HepG2 (cell line): ENCODE data around the gene MFSD11. TPM values are rescaled to one million over a fixed set of nuclear protein-coding genes. Genes with fewer than 3 reads are reported as not detected.

Source experiments
- BCLAF1 ChIP-seq: fragments of 450-650 bp; IDR thresholded peaks from 2 replicates; pipeline ENCODE4 v1.6.1; 2017; ENCODE audit warnings: mild to moderate bottlenecking
- EP300 ChIP-seq, 3 experiments: sonication (generic) in 1 of 3; formaldehyde crosslinking in 1 of 3; IDR thresholded peaks; 2 replicates each; pipeline versions ENCODE4 v1.5.1 to v1.6.1; 2011 to 2020; ENCODE audit warnings: low read depth in 2 of 3, low read length in 2 of 3, borderline replicate concordance in 1 of 3, improper control_type of control experiment in 1 of 3, mild to moderate bottlenecking in 1 of 3, missing genetic modification reagents in 1 of 3, moderate library complexity in 1 of 3
- ERF ChIP-seq: IDR thresholded peaks from 2 replicates; pipeline ENCODE4 v1.6.1; 2018; ENCODE audit warnings: missing biosample characterization, missing genetic modification reagents
- ETV5 ChIP-seq: IDR thresholded peaks from 2 replicates; pipeline ENCODE4 v1.6.1; 2018; ENCODE audit warnings: missing biosample characterization, missing genetic modification reagents, inconsistent platforms, borderline replicate concordance
- HOMEZ ChIP-seq: IDR thresholded peaks from 2 replicates; pipeline ENCODE4 v1.6.1; 2016; ENCODE audit warnings: low read depth
- RAD21 ChIP-seq: fragments of 450-650 bp; formaldehyde crosslinking; IDR thresholded peaks from 2 replicates; pipeline ENCODE4 v1.5.0; 2020; ENCODE audit warnings: mild to moderate bottlenecking
- RXRB ChIP-seq: IDR thresholded peaks from 2 replicates; pipeline ENCODE4 v1.6.1; 2016; ENCODE audit warnings: borderline replicate concordance, missing genetic modification reagents, missing compliant biosample characterization
- TFAP4 ChIP-seq: sonication (generic); IDR thresholded peaks from 2 replicates; pipeline ENCODE4 v1.6.1; 2016; ENCODE audit warnings: low read depth, borderline replicate concordance
- ZBTB38 ChIP-seq: sonication (generic); formaldehyde crosslinking; IDR thresholded peaks from 2 replicates; pipeline ENCODE4 v1.5.1; 2020; ENCODE audit warnings: mild to moderate bottlenecking, missing genetic modification reagents
- polyA plus RNA-seq, 8 experiments: library from polyadenylated mRNA; depleted of rRNA in 3 of 8; stranded (reverse) in 7 of 8; unstranded in 1 of 8; fragments of >200 nt; fragmentation: Illumina TruSeq in 4 of 8; extraction: Trizol in 4 of 8; gene quantifications; 2 replicates each; pipeline versions ENCODE4 v1.2.1 to v1.2.3, GENCODE V29; 2011 to 2016; ENCODE audit warnings: low read depth in 4 of 8, missing spikeins in 1 of 8, mixed read lengths in 1 of 8; ENCODE audit not compliant: insufficient read depth in 1 of 8
- total RNA-seq, 5 experiments: library from RNA; depleted of rRNA; stranded (reverse); fragments of >200 nt; fragmentation: Illumina TruSeq; extraction: Trizol; gene quantifications; 2 replicates each; pipeline ENCODE4 v1.2.3, GENCODE V29; 2016; ENCODE audit warnings: low read depth in 1 of 5
- TF ChIP-seq, protein P1 (sequence below): sonication (generic); formaldehyde crosslinking; IDR thresholded peaks from 2 replicates; pipeline ENCODE4 v1.5.0; 2020; ENCODE audit warnings: missing genetic modification reagents
- TF ChIP-seq, protein P2 (sequence below): IDR thresholded peaks from 2 replicates; pipeline ENCODE4 v1.6.1; 2016; ENCODE audit warnings: missing compliant biosample characterization, missing genetic modification reagents, borderline replicate concordance
- TF ChIP-seq, protein P3 (sequence below): sonication (generic); formaldehyde crosslinking; IDR thresholded peaks from 2 replicates; pipeline ENCODE4 v1.8.0; 2022; ENCODE audit warnings: mild to moderate bottlenecking, missing genetic modification reagents; ENCODE audit not compliant: insufficient replicate concordance
- TF ChIP-seq, protein P4 (sequence below): sonication (generic); formaldehyde crosslinking; IDR thresholded peaks from 2 replicates; pipeline ENCODE4 v1.4.0; 2020; ENCODE audit warnings: mild to moderate bottlenecking, missing genetic modification reagents

The MFSD11 gene
- total and polyA plus RNA-seq, 2 of the 13 experiments (the other 11 are each of a cell fraction or from before 2014, with no cell fraction given) = 26.1 to 36.3 TPM

- TF ChIP-seq, protein P1, sequence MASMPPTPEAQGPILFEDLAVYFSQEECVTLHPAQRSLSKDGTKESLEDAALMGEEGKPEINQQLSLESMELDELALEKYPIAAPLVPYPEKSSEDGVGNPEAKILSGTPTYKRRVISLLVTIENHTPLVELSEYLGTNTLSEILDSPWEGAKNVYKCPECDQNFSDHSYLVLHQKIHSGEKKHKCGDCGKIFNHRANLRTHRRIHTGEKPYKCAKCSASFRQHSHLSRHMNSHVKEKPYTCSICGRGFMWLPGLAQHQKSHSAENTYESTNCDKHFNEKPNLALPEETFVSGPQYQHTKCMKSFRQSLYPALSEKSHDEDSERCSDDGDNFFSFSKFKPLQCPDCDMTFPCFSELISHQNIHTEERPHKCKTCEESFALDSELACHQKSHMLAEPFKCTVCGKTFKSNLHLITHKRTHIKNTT (CRISPR knock-in tag) = no peak
- TF ChIP-seq ZBTB38 (CRISPR knock-in tag) (peak; percentile 75), ETV5 (CRISPR knock-in tag) (no peak), ERF (CRISPR knock-in tag) (0 out of 2 replicates have a peak, but pooled peaks have one; percentile 15), RAD21 (CRISPR knock-in tag) (peak; percentile 41; the same call in 1 of the 2 replicates), BCLAF1 (no peak), RXRB (CRISPR knock-in tag) (no peak), TFAP4 (peak; percentile 52; the same call in 1 of the 2 replicates), EP300 (IDR thresholded peaks at IDR 0.05; ENCODE audit: low read depth in 2 of 2, low read length in 2 of 2) (no peak), EP300 (CRISPR knock-in tag; IDR thresholded peaks at IDR 0.05; ENCODE audit: borderline replicate concordance) (0 out of 2 replicates have a peak, but pooled peaks have one; percentile 29), HOMEZ (CRISPR knock-in tag) (no peak)
- TF ChIP-seq, protein P2, sequence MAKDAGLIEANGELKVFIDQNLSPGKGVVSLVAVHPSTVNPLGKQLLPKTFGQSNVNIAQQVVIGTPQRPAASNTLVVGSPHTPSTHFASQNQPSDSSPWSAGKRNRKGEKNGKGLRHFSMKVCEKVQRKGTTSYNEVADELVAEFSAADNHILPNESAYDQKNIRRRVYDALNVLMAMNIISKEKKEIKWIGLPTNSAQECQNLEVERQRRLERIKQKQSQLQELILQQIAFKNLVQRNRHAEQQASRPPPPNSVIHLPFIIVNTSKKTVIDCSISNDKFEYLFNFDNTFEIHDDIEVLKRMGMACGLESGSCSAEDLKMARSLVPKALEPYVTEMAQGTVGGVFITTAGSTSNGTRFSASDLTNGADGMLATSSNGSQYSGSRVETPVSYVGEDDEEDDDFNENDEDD (CRISPR knock-in tag) = no peak
- TF ChIP-seq, protein P3, sequence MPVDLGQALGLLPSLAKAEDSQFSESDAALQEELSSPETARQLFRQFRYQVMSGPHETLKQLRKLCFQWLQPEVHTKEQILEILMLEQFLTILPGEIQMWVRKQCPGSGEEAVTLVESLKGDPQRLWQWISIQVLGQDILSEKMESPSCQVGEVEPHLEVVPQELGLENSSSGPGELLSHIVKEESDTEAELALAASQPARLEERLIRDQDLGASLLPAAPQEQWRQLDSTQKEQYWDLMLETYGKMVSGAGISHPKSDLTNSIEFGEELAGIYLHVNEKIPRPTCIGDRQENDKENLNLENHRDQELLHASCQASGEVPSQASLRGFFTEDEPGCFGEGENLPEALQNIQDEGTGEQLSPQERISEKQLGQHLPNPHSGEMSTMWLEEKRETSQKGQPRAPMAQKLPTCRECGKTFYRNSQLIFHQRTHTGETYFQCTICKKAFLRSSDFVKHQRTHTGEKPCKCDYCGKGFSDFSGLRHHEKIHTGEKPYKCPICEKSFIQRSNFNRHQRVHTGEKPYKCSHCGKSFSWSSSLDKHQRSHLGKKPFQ (CRISPR knock-in tag) = peak; percentile 63
- TF ChIP-seq, protein P4, sequence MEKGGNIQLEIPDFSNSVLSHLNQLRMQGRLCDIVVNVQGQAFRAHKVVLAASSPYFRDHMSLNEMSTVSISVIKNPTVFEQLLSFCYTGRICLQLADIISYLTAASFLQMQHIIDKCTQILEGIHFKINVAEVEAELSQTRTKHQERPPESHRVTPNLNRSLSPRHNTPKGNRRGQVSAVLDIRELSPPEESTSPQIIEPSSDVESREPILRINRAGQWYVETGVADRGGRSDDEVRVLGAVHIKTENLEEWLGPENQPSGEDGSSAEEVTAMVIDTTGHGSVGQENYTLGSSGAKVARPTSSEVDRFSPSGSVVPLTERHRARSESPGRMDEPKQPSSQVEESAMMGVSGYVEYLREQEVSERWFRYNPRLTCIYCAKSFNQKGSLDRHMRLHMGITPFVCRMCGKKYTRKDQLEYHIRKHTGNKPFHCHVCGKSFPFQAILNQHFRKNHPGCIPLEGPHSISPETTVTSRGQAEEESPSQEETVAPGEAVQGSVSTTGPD (CRISPR knock-in tag) = no peak
Observed at GRCh38 chr17:76707985-76708807, 29.7 kb upstream of the MFSD11 start (continued).
